GM19238 (cell line): ENCODE measurements around the gene SPON1.

Experiments used
- DNase-seq: peaks from one replicate; pipeline ENCODE4 v3.0.0; 2011; ENCODE audit warnings: low spot score; ENCODE audit not compliant: insufficient read length

SPON1 gene

GRCh38 chr11:13944016-13944415 is 18.5 kb upstream of the SPON1 start:
- no peak for DNase-seq

GRCh38 chr11:13944911-13945425 is 17.6 kb upstream of the SPON1 start:
- no peak for DNase-seq

GRCh38 chr11:13947379-13947778 is 15.1 kb upstream of the SPON1 start:
- no peak for DNase-seq

GRCh38 chr11:13949876-13950275 is 12.6 kb upstream of the SPON1 start:
- DNase-seq = no peak

GRCh38 chr11:13952221-13952620 is 10.3 kb upstream of the SPON1 start:
- no peak for DNase-seq

- DNase-seq = no peak
These were observed 9.9 kb upstream of the SPON1 start for GRCh38 chr11:13952668-13953067.

- DNase-seq = no peak
These were observed 7.9 kb upstream of the SPON1 start for GRCh38 chr11:13954591-13954990.

- no peak for DNase-seq
These were observed 6.5 kb upstream of the SPON1 start for GRCh38 chr11:13955971-13956421.

GRCh38 chr11:13956988-13957387 is 5.5 kb upstream of the SPON1 start:
- no peak for DNase-seq

GRCh38 chr11:13958641-13959400 is 3.7 kb upstream of the SPON1 start:
- DNase-seq = no peak

GRCh38 chr11:13962198-13962561 is 343 bp upstream of the SPON1 start:
- no peak for DNase-seq

- no peak for DNase-seq
These were observed 836 bp downstream of the SPON1 start for GRCh38 chr11:13963169-13963948.

GRCh38 chr11:13963949-13964770 is 1.6 kb downstream of the SPON1 start:
- DNase-seq = no peak

- DNase-seq = no peak
These were observed 2.2 kb downstream of the SPON1 start for GRCh38 chr11:13964771-13965074.

- DNase-seq = no peak
These were observed 2.8 kb downstream of the SPON1 start for GRCh38 chr11:13965337-13965736.

- no peak for DNase-seq
These were observed 3.5 kb downstream of the SPON1 start for GRCh38 chr11:13966013-13966412.

- DNase-seq = no peak
These were observed 4.0 kb downstream of the SPON1 start for GRCh38 chr11:13966486-13966885.

GRCh38 chr11:13970986-13971385 is 8.5 kb downstream of the SPON1 start:
- no peak for DNase-seq

- DNase-seq = no peak
These were observed 9.8 kb downstream of the SPON1 start for GRCh38 chr11:13972043-13972910.

- no peak for DNase-seq
These were observed 10.4 kb downstream of the SPON1 start for GRCh38 chr11:13972944-13973343.

- no peak for DNase-seq
These were observed 12.1 kb downstream of the SPON1 start for GRCh38 chr11:13974631-13975030.
